ENCODE data around the gene CARD18. TPM values are rescaled to one million over a fixed set of nuclear protein-coding genes. Genes with fewer than 3 reads are reported as not detected.

CARD18 gene
- total RNA-seq, 1 experiment from 2014 or later = not detected

DNA sequence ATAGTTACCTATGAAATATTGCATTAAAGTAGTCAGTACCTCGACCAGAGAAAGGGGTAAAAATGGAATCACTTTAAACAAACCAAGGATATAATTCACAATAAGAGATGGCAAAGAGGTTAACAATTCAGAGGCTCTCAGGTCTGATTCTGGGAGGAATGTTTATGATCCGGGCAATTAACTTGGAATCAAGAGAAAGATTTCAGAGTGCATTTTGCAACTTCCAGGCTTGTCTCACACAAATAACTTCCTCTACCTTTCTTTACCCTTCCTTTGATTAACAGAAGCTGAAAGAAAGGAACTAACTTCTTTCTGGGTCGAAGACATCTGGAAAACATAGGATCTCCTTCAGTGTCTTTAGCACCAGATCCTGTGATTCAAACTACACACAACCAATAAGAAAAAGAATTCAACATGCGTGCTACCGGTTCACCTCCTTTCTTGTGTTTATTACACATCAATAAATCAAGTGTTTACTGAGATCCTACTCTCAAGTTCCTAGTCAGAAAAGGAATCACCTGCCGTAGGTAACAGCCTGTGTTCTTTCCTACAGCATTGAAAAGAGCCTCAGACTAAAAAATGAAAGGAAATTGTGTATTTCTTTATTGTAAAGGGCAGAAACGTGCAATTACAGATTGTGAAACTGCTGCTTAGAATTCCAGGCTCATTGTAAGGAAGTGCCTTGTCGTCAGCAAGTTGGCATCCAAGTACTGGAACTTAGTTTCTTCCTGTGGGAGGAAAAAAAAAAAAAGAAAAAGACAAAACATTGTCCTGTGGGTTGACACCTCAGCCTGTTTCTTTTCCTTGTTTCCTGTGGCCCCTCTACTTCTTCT is 29.5 kb downstream of the CARD18 start:
- H2BK5ac ChIP-seq (ENCODE audit: insufficient read length, low read length) = no peak overlapping the region
- no peak overlapping the region for H4K91ac ChIP-seq (ENCODE audit: insufficient read length, low read depth, low read length)
- H3T11ph ChIP-seq (ENCODE audit: low read length) = no peak overlapping the region
- no peaks in the 10 kb centered on the region for H3K4me1 ChIP-seq (ENCODE audit: insufficient read depth, low read length)
- Mint-ChIP-seq H3K36me3 (ENCODE audit: insufficient read depth in 1 of 3, low read depth in 3 of 3) (peaks cover 2 to 6% (median 3%) of the 10 kb centered on the region in 3 experiments), H3K4me1 (peaks cover 10 to 12% of the 10 kb centered on the region in 2 experiments), H3K27ac (no peak overlapping the region; a peak in 1 of 7 replicates), H3K9me3 (peaks cover 3 to 5% of the 10 kb centered on the region in 2 experiments; a peak in 4 of 5 replicates), H3K27me3 (ENCODE audit: low read depth) (peaks cover 1% of the 10 kb centered on the region; the same call in 1 of the 2 replicates), H3K4me3 (no peak overlapping the region)
- no peak overlapping the region for H4K5ac ChIP-seq (ENCODE audit: insufficient read length, low read depth, low read length)
- no peak overlapping the region for H2BK12ac ChIP-seq (ENCODE audit: insufficient read length, low read depth, low read length)
- H3K4ac ChIP-seq (ENCODE audit: low read depth, low read length) = no peak overlapping the region
- no peak overlapping the region for H3K9ac ChIP-seq (ENCODE audit: extremely low read depth, insufficient read length, low read length)
- no peak overlapping the region for H2AK5ac ChIP-seq (ENCODE audit: insufficient read length, low read length)
- H3K27me3 ChIP-seq (ENCODE audit: insufficient read depth, low read length) = no peaks in the 10 kb centered on the region
- H3K9me3 ChIP-seq (ENCODE audit: control insufficient read depth, low read depth, low read length) = no peaks in the 10 kb centered on the region
- H3K4me2 ChIP-seq (ENCODE audit: insufficient read depth, insufficient read length, low read length) = no peak overlapping the region
- no peak overlapping the region for H2BK15ac ChIP-seq (ENCODE audit: low read depth, low read length)
- TF ChIP-seq, protein P1, sequence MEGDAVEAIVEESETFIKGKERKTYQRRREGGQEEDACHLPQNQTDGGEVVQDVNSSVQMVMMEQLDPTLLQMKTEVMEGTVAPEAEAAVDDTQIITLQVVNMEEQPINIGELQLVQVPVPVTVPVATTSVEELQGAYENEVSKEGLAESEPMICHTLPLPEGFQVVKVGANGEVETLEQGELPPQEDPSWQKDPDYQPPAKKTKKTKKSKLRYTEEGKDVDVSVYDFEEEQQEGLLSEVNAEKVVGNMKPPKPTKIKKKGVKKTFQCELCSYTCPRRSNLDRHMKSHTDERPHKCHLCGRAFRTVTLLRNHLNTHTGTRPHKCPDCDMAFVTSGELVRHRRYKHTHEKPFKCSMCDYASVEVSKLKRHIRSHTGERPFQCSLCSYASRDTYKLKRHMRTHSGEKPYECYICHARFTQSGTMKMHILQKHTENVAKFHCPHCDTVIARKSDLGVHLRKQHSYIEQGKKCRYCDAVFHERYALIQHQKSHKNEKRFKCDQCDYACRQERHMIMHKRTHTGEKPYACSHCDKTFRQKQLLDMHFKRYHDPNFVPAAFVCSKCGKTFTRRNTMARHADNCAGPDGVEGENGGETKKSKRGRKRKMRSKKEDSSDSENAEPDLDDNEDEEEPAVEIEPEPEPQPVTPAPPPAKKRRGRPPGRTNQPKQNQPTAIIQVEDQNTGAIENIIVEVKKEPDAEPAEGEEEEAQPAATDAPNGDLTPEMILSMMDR (conservative IDR thresholded peaks at IDR 0.05) = no peak
- WGBS (ENCODE audit: extremely low coverage, insufficient read length, low lambda C conversion rate) = no CpG with 5 or more reads among the region's 8 CpGs
- no peak overlapping the region for H2BK120ac ChIP-seq (ENCODE audit: low read depth, low read length, poor library complexity, severe bottlenecking)
- no peak overlapping the region for H3K18ac ChIP-seq (ENCODE audit: insufficient read length, low read depth, low read length)
- no peak for DNase-seq
- H3K14ac ChIP-seq (ENCODE audit: insufficient read depth, low read length) = no peak overlapping the region
- H4K20me1 ChIP-seq (ENCODE audit: control insufficient read depth, insufficient read depth, insufficient read length) = no peaks in the 10 kb centered on the region
- H3K79me1 ChIP-seq (ENCODE audit: insufficient read depth, low read depth, low read length, poor library complexity, severe bottlenecking) = no peaks in the 10 kb centered on the region
- H3K56ac ChIP-seq (ENCODE audit: insufficient read length, low read depth, low read length) = no peak overlapping the region
- no peak overlapping the region for H2AFZ ChIP-seq (ENCODE audit: low read length)
- H3K23ac ChIP-seq (ENCODE audit: insufficient read length, low read depth, low read length) = no peak overlapping the region
- H4K8ac ChIP-seq (replicated peaks; ENCODE audit: insufficient read length, low read depth, low read length) = no peak overlapping the region
- H3K23me2 ChIP-seq (ENCODE audit: insufficient read length, low read depth, low read length, poor library complexity, severe bottlenecking) = no peaks in the 10 kb centered on the region
- no peak overlapping the region for H3K27ac ChIP-seq (ENCODE audit: insufficient read length, low read depth, low read length)
- no peak overlapping the region for H2BK20ac ChIP-seq (ENCODE audit: low read depth, low read length, poor library complexity, severe bottlenecking)
- no peaks in the 10 kb centered on the region for H3K79me2 ChIP-seq (ENCODE audit: insufficient read depth, low read length)

Data from H9 (cell line).